T-helper 17 cell (primary cell): ENCODE results near the gene OR14I1. TPM values are rescaled to one million over a fixed set of nuclear protein-coding genes. Genes with fewer than 3 reads are reported as not detected.
A peak's percentile ranks its signal among the peaks of the same experiment; 100 is the strongest.
"Not testable (repeated sequence)": the region's sequence is repeated elsewhere in the genome, so short reads cannot be mapped to it uniquely, and the experiment has no call there.

Experiments
- ATAC-seq: fragments of 150-1000 bp; cut with Tn5 transposase; 2 replicates; pipeline ENCODE4 v1.10.0; 2021; ENCODE audit warnings: mild to moderate bottlenecking, moderate library complexity
- DNase-seq, 3 donors: peaks; one replicate each; pipeline versions ENCODE4 v3.0.0 to v3.0.0-alpha.2; 2020 to 2021
- H3K9me3 ChIP-seq: one replicate; pipeline ENCODE4 v1.7.0; 2013; ENCODE audit warnings: low read length, mild to moderate bottlenecking; ENCODE audit not compliant: control insufficient read depth, poor library complexity, severe bottlenecking
- H3K27ac Mint-ChIP-seq: one replicate; pipeline ENCODE4 v1.8.0; 2022; ENCODE audit warnings: mild to moderate bottlenecking, moderate library complexity, mixed read lengths
- H3K27me3 Mint-ChIP-seq: one replicate; pipeline ENCODE4 v1.8.0; 2022; ENCODE audit warnings: mixed read lengths
- H3K36me3 Mint-ChIP-seq: one replicate; pipeline ENCODE4 v1.8.0; 2022; ENCODE audit warnings: low read depth, mixed read lengths
- H3K4me1 Mint-ChIP-seq: one replicate; pipeline ENCODE4 v1.8.0; 2022; ENCODE audit warnings: mild to moderate bottlenecking, mixed read lengths
- H3K4me3 Mint-ChIP-seq: one replicate; pipeline ENCODE4 v1.8.0; 2022; ENCODE audit warnings: mild to moderate bottlenecking, moderate library complexity, mixed read lengths
- total RNA-seq, 4 donors: library from RNA in 2 of 4; stranded (reverse) in 2 of 4; gene quantifications; one replicate each; pipeline ENCODE4 v1.2.3 and lab custom pipeline; 2022 to 2026

Gene OR14I1
- total RNA-seq, 2 donors from 2014 or later: not detected

DNA sequence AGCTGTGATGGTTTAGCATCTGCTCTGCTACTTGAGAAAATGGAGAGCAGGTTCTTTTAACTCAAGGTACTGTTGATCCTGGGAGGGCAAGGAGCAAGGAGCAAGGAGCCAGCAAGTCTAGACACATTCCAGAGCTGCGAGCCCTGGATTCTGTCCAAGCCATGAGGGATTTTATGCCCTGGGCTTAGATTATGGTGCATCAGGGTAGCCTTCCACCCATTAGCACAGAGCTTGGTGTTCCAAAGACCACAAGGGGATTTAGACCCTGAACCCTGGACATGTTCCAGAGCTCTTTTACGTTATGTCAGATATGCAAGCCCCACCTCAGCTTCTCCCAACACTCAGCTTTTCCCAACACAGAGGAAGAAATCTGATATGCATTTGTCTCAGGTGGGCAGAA lies 2.0 kb upstream of the OR14I1 start:
- H3K27me3 Mint-ChIP-seq: peaks cover 38% of the 10 kb centered on the region
- no peak overlapping the region for H3K4me3 Mint-ChIP-seq
- no peak overlapping the region for H3K27ac Mint-ChIP-seq
- peaks cover 4% of the 10 kb centered on the region for H3K4me1 Mint-ChIP-seq
- no peak for DNase-seq
- no peak for ATAC-seq
- no peaks in the 10 kb centered on the region for H3K9me3 ChIP-seq
- no peaks in the 10 kb centered on the region for H3K36me3 Mint-ChIP-seq

DNA sequence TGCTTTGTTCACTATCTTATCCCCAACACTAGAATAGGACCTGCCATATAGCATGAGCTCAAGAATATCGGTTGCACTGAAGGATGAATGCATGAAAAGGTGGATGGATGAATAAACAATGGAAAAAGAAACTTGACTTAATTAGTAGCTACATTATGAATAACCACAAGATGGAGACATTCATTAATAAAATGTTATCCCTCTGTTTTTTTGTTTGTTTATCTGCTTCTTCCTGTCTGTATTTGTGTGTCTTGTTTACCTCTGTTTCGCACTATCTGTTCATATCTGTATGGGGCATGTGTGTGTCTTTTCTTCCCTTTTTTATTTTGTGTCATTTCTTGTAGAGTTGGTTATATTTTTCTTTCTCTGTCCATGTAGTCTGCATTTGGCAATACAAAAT lies 1.1 kb upstream of the OR14I1 start:
- Mint-ChIP-seq H3K4me1 (peaks cover 6% of the 10 kb centered on the region), H3K27ac (no peak overlapping the region), H3K4me3 (no peak overlapping the region), H3K27me3 (peaks cover 38% of the 10 kb centered on the region), H3K36me3 (peaks cover 3% of the 10 kb centered on the region)
- ATAC-seq (no peak), DNase-seq (no peak)
- no peaks in the 10 kb centered on the region for H3K9me3 ChIP-seq

DNA sequence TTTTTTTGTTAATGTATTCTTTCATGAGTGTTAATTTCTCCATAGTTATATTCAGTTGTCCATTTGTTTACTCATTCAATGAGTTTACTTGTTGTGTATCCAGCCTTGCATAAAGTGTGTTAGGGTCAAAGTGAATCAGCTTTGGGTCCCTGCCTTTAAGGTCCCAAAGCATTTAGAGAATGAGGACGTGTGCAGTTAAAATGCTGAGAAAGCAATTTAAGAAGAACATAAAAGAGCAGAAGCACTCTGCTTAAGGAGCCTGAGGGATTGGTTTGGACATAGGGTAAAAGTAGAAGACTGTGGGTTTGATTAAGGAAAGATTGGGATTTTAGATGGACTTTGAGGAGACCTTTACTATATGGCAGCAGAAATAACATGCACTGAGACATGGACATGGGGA lies 3.5 kb downstream of the OR14I1 start:
- H3K9me3 ChIP-seq: no peaks in the 10 kb centered on the region
- DNase-seq (no peak), ATAC-seq (no peak)
- H3K27ac Mint-ChIP-seq: no peak overlapping the region
- H3K4me1 Mint-ChIP-seq: peaks cover 5% of the 10 kb centered on the region
- no peak overlapping the region for H3K4me3 Mint-ChIP-seq
- H3K36me3 Mint-ChIP-seq: peaks cover 3% of the 10 kb centered on the region
- peaks cover 25% of the 10 kb centered on the region for H3K27me3 Mint-ChIP-seq

DNA sequence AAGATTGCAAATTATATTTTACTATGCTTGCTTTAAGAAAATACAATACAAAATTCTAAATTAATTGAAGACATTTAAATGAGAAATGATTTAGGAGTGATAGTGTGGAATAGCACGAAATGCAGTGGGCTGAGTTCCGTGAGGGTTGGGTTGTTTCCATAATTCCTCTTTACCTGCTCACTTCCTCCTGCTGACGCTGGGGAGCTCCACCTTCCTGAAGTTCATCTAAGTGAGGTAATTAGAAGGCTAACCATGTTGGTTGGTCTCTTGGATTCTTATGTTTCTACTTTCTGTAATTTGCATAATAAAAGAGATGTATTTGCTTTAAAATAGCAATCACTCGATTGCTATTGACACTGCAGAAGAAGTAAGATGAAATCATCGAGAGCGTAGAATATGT lies 4.7 kb downstream of the OR14I1 start:
- no peak overlapping the region for H3K4me3 Mint-ChIP-seq
- peaks cover 3% of the 10 kb centered on the region for H3K36me3 Mint-ChIP-seq
- H3K4me1 Mint-ChIP-seq: peaks cover 5% of the 10 kb centered on the region
- H3K9me3 ChIP-seq: no peaks in the 10 kb centered on the region
- DNase-seq (no peak), ATAC-seq (no peak)
- H3K27me3 Mint-ChIP-seq: peaks cover 25% of the 10 kb centered on the region
- no peak overlapping the region for H3K27ac Mint-ChIP-seq

DNA sequence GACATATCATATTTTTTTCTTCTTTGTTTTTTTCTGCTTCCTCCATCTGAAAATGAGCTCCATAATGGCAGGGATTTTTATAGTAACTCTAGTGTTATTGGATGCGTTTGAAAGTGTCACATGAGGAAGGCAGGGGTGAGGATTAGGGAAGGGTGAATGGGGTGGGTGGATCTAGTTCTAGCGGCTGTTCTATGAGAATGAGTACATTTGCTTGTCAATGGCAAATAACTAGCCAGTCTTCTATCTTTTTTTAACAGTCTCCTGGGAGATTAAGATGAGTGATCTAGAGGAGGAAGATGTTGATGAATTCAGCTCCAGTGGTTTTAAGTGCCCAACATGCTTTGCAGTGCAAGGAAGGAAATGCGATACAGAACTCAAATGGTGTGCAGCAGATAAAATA lies 5.8 kb downstream of the OR14I1 start:
- peaks cover 25% of the 10 kb centered on the region for H3K27me3 Mint-ChIP-seq
- H3K9me3 ChIP-seq: no peaks in the 10 kb centered on the region
- H3K4me3 Mint-ChIP-seq: no peak overlapping the region
- no peak overlapping the region for H3K27ac Mint-ChIP-seq
- H3K4me1 Mint-ChIP-seq: peaks cover 5% of the 10 kb centered on the region
- peaks cover 3% of the 10 kb centered on the region for H3K36me3 Mint-ChIP-seq
- ATAC-seq: no peak
- no peak for DNase-seq

DNA sequence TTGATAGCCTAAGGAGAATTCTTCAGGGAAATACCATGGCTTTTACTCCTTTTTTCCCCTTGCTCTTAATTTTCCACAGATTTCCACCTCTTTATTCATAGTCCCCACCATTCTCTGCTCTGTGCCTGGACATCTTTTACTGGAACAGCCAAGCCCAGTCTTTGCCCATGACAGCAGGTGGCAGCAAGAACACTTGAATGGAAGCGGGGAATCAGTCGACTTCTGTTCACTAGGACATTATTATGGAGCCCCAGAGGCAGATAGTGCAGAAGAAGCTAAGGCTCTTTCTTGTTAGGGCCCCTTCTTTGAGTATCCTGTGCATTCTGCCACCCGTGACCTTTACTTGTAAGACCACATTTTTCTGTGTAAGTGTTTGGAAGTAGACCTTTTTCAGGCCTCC lies 6.3 kb downstream of the OR14I1 start:
- Mint-ChIP-seq H3K36me3 (peaks cover 3% of the 10 kb centered on the region), H3K4me3 (no peak overlapping the region), H3K27me3 (peaks cover 25% of the 10 kb centered on the region), H3K4me1 (peaks cover 5% of the 10 kb centered on the region), H3K27ac (no peak overlapping the region)
- H3K9me3 ChIP-seq: no peaks in the 10 kb centered on the region
- ATAC-seq (no peak), DNase-seq (no peak)

DNA sequence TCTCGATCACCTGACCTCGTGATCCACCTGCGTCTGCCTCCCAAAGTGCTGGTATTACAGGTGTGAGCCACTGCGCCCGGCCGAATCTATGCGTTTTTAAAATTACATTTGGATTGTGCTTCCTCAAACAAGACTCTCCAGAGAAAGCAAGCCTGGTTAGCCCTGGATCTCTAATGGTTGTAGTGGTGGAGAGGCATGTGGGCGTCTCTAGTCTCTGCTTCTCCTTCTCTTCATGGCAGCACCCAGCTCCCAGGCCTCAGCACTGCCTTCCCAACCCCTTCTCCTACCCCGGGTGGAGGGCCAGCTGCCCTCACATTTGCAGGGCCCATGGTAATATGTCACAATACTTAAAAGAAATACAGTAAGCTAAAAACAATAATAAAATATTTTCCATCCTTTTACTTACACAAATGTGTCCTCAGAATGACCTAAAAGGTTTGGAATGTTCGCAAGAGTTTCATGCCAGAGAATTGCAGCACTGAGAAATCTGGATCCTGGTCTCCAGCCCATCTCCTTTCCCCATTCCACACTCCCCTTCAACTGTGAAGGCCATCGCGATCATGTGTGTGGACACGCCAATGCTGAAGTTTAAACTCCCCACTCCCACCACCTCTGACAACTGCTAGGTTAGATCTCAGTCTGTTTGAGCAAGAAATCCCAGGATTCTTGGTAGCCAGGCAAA lies 7.0 kb downstream of the OR14I1 start:
- H3K9me3 ChIP-seq: no peaks in the 10 kb centered on the region
- Mint-ChIP-seq H3K4me3 (no peak overlapping the region), H3K36me3 (peaks cover 3% of the 10 kb centered on the region), H3K27me3 (peaks cover 25% of the 10 kb centered on the region), H3K27ac (no peak overlapping the region), H3K4me1 (peaks cover 5% of the 10 kb centered on the region)
- DNase-seq (no peak), ATAC-seq (no peak)

DNA sequence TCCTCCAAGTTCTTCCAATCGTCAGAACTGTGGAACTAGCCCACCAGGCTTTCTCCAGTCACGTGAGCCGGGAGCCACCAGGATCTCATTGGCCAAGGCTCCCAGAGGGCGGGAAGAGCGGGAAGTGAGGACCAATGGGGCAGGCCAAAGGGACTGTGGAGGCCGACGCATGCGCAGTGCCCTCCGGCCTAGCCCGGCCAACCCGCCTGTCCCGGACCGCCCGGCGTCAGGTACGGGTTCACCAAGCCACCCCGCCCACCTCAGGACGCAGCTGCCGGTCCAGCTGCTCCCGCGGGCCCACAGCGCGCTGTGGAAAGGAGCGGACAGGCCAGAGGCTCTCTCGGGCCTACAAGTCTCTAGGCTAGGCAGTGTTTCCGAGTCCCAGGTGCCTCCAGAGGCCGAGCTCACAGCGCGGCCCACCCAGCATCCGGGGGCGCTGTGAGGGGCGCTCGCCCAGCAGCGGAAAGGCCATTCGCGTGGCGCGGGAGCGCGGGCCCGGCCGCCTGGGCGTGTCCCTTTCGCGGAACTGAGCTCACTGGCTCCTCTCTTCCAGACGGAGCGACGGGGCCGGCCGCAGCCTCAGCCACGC lies 10.9 kb downstream of the OR14I1 start:
- peaks cover 16% of the 10 kb centered on the region for H3K27me3 Mint-ChIP-seq
- H3K9me3 ChIP-seq: no peaks in the 10 kb centered on the region
- ATAC-seq (no peak), DNase-seq (no peak)
- H3K4me3 Mint-ChIP-seq: no peak overlapping the region
- peaks cover 3% of the 10 kb centered on the region for H3K36me3 Mint-ChIP-seq
- H3K27ac Mint-ChIP-seq: no peak overlapping the region
- H3K4me1 Mint-ChIP-seq: peaks cover 5% of the 10 kb centered on the region

DNA sequence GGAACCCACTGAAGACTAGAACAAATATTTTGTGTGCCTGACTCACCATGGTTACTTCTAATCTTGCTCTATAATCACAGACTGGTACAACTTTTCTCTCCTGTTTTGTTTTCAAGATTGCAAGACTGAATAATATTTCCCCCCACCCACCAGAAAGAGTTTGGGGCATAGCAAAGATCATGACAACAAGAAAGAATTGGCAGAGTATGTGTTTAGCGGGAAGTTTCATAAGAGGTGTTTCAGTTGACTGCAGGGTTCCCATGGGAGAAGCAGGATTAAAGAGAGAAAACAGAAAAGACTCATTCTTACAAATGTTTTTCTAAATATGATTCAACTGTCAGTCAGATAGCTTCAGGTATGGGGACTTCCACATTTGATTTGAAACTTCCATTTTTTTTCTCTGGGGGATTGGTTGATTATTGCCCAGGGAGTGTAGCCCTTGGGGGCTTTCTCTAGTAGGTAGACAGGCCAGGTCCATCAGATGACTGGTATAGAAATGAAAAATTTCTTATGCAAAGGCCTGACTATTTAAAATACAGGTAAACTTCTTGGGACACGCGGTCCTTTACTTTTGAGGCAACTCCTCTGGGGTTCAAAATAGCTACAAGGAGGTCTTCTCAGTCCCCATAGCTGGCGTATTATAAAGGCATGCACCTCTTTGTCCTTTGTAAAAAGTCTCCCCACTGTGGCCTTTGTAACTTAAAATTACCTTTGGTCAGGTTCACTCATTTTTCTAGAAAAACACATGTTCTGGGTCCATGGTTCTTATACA lies 13.9 kb downstream of the OR14I1 start:
- ATAC-seq: no peak
- H3K36me3 Mint-ChIP-seq: peaks cover 3% of the 10 kb centered on the region
- H3K27ac Mint-ChIP-seq: no peak overlapping the region

DNA sequence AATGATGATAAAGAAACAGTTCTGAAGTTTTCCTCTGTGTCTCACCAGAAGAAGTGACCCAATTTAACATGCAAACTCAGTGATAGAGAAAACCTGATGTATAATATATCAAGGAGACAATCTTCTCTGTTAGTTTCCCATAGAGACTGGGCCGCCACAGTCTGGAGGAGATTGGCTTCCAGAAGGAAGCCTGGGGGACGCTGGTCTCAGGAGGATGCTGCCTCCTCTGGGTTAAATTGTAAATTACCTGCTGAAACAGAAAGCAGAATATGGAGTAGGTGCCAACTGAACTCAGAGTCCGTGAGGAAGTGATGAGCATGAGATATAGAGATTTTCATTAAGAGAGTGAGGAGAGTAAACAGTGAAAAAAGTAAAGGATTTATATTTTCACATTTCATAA lies 15.8 kb downstream of the OR14I1 start:
- Mint-ChIP-seq H3K36me3 (peaks cover 3% of the 10 kb centered on the region), H3K4me1 (peaks cover 6% of the 10 kb centered on the region), H3K27ac (no peak overlapping the region), H3K4me3 (peak overlapping the region; percentile 36), H3K27me3 (peaks cover 24% of the 10 kb centered on the region)
- H3K9me3 ChIP-seq: no peaks in the 10 kb centered on the region
- ATAC-seq: peak; percentile 68
- DNase-seq: no peak

More for the DNA sequence above, 13.9 kb downstream of the OR14I1 start:
- DNase-seq: no peak
- Mint-ChIP-seq H3K4me3 (no peak overlapping the region), H3K27me3 (peaks cover 12% of the 10 kb centered on the region), H3K4me1 (peaks cover 6% of the 10 kb centered on the region)
- H3K9me3 ChIP-seq: no peaks in the 10 kb centered on the region

DNA sequence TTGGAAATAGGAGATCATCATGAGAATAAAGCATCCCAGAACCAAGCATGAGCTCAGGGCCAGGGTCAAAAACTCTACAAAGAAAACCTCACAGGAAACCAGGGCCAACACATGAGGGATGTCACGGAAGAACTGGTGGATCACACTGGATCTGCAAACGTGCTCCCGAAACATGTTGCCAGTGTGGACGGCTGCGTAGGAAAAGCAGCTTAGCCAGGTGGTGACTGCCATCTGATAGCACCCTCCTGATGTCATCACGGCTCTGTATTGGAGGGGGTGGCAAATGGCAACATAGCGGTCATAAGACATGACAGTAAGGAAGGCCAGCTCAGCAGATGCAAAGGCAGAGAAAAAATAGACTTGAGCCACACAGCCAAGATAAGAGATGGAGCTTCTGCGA lies 20.9 kb downstream of the OR14I1 start:
- no peak overlapping the region for H3K27ac Mint-ChIP-seq
- no peaks in the 10 kb centered on the region for H3K36me3 Mint-ChIP-seq
- ATAC-seq: no peak
- no peak for DNase-seq
- H3K9me3 ChIP-seq: no peaks in the 10 kb centered on the region
- peaks cover 3% of the 10 kb centered on the region for H3K4me1 Mint-ChIP-seq
- no peak overlapping the region for H3K4me3 Mint-ChIP-seq
- H3K27me3 Mint-ChIP-seq: peaks cover 31% of the 10 kb centered on the region

DNA sequence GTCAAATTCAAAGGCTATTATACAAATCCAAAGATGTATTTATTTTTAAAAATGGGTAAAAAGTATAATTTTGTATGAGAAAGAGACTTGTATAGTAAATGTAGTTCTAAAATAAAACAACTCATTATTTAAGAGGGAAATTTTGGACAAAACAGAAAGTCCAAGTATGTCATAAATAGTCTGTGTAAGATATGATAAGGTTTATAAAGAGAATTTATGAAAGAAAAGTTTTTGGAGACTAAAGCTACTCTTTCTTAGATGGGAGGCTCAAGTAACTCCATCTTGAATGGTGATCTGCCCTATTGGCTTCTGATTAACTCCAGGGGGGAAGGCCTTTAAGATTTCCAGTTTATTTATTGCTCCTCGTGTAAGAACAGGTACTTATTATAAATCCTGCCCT lies 32.6 kb downstream of the OR14I1 start:
- DNase-seq (no peak), ATAC-seq (no peak)
- H3K9me3 ChIP-seq: no peaks in the 10 kb centered on the region
- H3K4me1 Mint-ChIP-seq: no peaks in the 10 kb centered on the region
- H3K36me3 Mint-ChIP-seq: no peaks in the 10 kb centered on the region
- H3K27ac Mint-ChIP-seq: no peak overlapping the region
- no peaks in the 10 kb centered on the region for H3K27me3 Mint-ChIP-seq
- H3K4me3 Mint-ChIP-seq: no peak overlapping the region

DNA sequence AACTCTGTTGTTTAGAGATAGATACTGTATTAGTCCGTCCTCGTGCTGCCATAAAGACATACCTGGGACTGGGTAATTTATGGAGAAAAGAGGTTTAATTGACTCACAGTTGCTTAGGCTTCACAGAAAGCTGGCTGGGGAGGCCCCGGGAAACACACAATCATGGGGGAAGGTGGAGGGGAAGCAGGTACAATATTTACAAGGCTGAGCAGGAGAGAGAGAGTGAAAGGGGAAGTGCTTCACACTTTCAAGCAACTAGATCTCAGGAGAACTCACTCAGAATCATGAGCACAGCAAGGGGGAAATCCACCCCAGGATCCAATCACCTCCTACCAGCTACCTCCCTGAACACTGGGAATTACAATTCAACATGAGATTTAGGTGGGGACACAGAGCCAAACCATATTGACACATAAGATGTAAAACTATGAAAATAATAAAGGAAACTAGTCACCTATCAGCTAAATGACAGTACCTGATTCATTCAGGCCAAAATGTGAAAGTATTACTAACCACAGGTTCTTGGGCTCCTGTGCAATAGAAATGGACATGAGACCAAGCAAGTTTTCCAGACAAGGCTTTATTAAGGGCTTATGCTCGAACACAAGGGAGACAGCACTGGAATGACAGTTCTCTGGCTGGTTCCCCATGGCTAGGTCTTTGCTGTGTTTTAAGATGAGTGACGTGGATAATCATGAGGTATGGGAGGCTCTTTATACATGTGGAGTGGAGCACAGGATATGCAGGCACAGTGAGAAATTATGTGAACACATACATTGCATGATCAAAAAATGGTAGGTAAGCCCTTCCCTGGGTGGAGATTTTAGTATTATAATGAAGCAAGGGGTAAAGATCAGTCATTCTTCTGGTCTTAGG lies 38.9 kb downstream of the OR14I1 start:
- not testable (repeated sequence) for H3K9me3 ChIP-seq, H3K27ac Mint-ChIP-seq, DNase-seq, H3K36me3 Mint-ChIP-seq, H3K4me3 Mint-ChIP-seq, H3K4me1 Mint-ChIP-seq
- H3K27me3 Mint-ChIP-seq: peaks cover 33% of the 10 kb centered on the region
- ATAC-seq: peak; percentile 62
